SU-DHL-6 (cell line): ENCODE results near the gene RAB6B.

Experiments
- CTCF ChIP-seq: fragments of 200-600 bp; sonication (generic); IDR thresholded peaks from one replicate; pipeline ENCODE4 v1.5.1; 2017; ENCODE audit warnings: antibody characterized with exemption, mild to moderate bottlenecking, low read length, moderate library complexity; ENCODE audit not compliant: insufficient read depth, poor library complexity, severe bottlenecking
- EZH2phosphoT487 ChIP-seq: fragments of 200-600 bp; sonication (generic), shearing (Covaris generic); conservative IDR thresholded peaks from 2 replicates; pipeline ENCODE4 v1.6.1; 2018; ENCODE audit warnings: mild to moderate bottlenecking, antibody characterized with exemption, low read length, moderate library complexity, mixed read lengths

GRCh38 chr3:133845127-133845526, 50.6 kb downstream of the RAB6B start:
- TF ChIP-seq CTCF (no peak), EZH2phosphoT487 (no peak)
